NCI-H524 treated with DMSO at 0.1 percent for 48 hours (cell line): ENCODE measurements around the gene FFAR3.
"Not testable (repeated sequence)": the region's sequence is repeated elsewhere in the genome, so short reads cannot be mapped to it uniquely, and the experiment has no call there.

Experiments used
- DNase-seq: peaks from one replicate; lab custom pipeline; 2025; lab: John Stamatoyannopoulos, UW

The FFAR3 gene

DNA sequence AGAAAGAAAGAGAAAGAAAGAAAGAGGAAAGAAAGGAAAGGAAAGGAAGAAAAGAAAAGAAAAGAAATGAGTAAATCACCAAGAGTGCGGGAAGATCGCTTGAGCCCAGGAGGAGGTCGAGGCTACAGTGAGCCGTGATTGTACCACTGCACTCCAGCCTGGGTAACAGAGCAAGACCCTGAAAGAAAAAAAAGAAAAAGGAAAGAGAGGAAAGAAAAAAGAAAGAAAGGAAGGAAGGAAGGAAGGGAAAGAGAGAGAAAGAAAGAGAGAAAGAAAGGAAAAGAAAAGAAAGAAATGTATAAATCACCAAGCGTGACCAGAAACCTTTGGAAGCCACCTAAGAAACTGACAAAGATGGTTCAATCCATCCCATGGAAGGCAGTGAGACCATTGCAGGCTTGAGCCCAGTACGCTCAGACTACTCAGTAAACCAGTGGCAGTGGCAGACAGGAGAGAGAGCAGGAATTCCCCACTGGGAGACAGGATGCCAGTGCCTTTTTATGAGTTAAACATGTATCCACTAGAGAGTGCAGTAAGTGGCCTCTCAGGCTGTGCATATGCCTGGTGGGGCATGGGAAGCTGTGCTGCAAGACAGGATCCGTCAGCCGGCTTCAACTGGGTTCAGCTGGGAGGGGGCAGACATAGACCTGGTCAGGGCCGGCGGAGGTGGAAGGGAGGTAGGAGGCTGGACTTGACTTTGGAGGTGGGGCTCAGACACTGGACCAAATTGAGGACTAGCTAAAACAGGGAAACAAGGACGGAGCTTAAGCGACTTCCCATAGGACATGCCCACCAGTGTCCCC, 17.4 kb downstream of the FFAR3 start:
- no peak for DNase-seq

- DNase-seq, result no peak
These were observed 19.4 kb downstream of the FFAR3 start for GRCh38 chr19:35377656-35378055.

GRCh38 chr19:35378356-35378755, 20.1 kb downstream of the FFAR3 start:
- no peak for DNase-seq

GRCh38 chr19:35379545-35379944, 21.3 kb downstream of the FFAR3 start:
- DNase-seq, result not testable (repeated sequence)

- no peak for DNase-seq
These were observed 21.7 kb downstream of the FFAR3 start for GRCh38 chr19:35379992-35380391.

DNA sequence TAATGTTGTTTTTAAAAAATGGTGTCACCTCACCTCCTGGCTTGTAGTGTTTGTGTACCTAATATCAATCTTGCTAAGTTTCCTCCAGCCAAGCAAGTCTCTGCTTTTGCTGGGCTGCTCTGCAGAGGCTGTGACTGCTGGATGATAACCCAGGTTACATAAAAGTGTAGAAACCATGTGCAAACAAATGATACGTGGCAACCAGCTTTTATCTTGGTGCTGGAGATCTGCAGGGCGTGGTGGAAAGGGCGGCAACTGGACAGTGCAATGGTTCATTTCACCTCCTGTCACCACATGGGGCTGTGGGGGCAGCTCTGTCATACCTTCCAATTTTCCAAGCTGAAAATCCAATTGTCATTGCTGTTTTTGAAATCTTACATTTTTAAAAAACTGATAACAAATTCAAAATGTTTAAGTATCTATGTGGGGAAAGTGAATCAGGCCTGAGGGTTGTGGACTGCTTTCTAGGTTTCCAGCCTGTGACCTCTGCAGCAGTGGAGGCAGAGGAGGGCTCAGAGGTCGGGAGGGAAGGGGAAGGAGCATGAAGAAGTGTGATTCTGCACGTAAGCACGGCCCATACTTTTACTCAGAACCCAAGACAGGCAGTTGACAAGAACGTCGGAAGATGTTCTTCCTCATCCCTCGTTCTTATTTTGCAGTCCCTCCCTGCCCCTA, 22.3 kb downstream of the FFAR3 start:
- DNase-seq, result no peak

DNA sequence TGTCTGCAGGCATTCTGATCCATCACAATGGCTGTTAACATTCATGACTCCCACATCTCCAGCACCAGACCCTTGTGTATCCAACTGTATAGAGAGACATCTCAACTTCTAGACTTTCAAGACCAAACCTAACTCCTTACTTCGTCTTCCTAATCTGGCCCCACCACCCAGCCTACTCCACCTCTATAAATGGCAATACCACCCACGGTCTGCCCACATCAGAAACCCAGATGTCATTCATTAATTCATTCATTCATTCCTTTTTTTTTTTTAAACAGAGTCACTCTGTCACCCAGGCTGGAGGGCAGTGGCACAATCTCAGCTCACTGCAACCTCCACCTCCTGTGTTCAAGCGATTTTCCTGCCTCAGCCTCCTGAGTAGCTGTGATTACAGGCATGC, 23.1 kb downstream of the FFAR3 start:
- DNase-seq, result no peak

DNA sequence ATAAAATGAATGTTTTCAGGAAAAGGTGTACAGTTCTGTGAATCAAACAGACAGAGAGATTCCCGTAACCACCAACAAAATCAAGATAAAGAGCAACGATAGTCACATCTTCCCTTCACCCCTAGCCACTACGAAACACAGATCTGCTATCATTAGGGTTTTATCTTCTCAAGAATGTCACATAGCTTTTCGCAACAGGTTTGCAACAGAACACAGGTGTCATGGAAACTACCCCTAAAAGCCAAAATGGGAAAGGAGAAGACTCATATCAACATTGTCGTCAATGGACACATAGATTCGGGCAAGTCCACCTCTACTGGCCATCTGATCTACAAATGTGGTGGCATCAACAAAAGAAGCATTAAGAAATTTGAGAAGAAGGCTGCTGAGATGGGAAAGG, 23.7 kb downstream of the FFAR3 start:
- DNase-seq, result no peak

DNA sequence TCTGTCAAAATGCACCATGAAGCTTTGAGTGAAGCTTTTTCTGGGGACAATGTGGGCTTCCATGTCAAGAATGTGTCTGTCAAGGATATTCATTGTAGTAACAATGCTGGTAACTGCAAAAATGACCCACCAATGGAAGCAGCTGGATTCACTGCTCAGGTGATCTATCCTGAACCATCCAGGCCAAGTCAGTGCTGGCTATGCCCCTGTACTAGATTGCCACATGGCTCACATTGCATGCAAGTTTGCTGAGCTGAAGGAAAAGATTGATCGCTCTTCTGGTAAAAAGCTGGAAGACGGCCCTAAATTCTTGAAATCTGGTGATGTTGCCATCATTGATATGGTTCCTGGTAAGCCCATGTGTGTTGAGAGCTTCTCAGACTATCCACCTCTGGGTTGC, 25.3 kb downstream of the FFAR3 start:
- no peak for DNase-seq

DNA sequence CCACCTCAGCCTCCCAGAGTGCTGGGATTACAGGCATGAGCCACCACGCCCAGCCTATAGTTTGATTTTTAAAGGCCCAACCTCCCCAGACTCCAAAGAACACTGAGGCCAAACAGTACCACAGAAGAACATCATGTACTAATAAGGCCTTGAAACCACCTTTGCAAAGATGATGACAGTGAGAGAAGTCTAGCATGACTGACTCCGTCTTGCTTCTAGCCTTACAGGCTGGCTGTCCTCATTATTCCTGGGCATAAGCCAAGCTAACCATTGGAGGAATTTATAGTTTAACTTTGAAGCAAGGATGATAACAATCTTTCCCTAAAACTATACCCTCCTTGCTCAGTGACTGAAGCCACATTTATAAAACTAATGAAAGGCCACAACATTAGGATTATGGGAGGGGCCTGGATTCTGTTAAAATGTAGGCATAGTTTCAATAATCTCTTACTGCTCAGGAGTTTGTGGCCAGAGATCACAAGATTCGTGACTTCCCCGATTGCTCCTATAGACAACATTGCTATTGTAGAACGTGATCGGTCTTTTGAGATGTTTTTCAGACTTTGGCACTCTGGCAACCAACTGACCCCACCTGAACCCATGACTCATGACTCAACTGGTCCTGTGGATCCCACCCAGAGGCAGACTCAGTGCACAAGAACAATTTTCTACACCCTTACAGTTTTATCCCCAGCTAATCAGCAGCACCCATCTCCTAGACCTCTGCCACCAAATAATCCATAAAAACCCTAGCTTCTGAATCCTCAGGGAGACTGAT, 30.2 kb downstream of the FFAR3 start:
- DNase-seq, result no peak

GRCh38 chr19:35389192-35389861, 31.1 kb downstream of the FFAR3 start:
- no peak for DNase-seq

GRCh38 chr19:35392742-35393715, 34.8 kb downstream of the FFAR3 start:
- DNase-seq, result no peak

DNA sequence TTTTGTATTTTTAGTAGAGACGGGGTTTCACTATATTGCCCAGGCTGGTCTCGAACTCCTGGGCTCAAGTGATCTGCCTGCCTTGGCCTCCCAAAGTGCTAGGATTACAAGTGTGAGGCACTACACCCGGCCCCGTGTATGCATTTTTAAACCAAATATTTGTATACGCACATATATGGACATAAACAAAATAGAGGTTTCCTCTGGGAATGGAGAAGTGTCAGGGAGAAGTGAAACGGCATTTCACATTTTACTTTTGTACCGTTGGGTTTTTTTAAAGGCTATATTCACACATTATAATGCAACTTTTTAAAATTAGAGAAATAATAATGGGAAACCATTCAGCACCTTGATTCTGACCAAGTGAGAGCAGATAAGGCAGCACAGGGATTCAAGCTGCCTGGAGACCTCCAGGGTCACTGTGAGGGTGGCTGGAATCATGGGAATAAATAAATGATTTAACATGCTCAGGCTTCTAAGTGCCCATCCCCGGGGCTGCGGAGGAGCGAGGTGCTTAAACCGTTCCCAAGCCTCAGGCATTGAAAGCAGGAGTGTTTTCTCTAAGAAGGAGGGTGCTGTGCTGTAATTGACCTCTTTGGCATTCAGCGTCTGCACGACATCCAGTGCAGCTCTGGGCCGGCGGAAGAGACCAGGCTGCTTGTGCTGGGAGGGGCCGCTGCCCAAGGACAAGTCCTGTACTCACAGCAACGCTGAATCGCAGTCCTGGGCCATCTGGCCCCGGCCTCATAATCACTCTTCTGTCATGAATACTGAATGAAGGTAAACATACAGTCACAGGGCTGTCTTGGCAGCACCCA, 37.3 kb downstream of the FFAR3 start:
- DNase-seq, result no peak

- no peak for DNase-seq
These were observed 38.1 kb downstream of the FFAR3 start for GRCh38 chr19:35396240-35396885.

DNA sequence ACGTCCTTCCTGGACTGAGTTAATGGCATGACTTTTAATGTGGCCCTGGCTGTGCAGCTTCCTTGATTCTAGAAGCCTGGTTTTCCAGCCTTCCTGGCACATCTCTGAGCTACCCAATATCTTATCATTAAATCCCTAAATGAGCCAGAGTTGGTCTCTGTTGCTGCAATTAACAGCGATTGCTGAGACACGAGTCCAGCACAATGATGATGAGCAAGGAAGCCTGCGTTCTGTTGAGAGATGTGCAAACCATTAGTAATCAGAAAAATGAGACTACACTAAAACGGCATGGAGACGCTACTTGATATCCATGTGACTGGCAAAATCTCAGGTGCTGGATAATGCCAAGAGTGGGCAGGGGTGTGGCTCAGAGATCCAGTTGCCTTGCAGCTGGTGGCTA, 38.8 kb downstream of the FFAR3 start:
- no peak for DNase-seq

DNA sequence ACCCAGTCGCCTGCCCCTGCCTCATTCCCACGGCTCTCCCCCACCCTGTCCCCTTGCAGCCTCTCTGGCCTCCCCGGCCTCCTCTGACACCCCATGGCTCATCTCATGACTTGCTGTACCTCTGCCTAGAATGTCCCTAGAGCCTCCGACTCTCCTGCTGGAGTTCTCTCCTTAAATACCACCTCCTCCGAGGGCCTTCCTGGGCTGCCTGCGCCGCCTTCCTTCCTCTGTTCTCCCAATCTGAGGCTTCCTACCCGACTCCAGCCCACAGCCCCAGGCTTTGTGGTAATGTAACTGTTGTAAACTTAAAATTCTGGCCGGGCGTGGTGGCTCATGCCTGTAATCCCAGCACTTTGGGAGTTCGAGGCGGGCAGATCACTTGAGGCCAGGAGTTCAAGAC, 40.3 kb downstream of the FFAR3 start:
- DNase-seq, result no peak

- no peak for DNase-seq
These were observed 41.0 kb downstream of the FFAR3 start for GRCh38 chr19:35399231-35399630.

GRCh38 chr19:35399948-35400772, 41.9 kb downstream of the FFAR3 start:
- no peak for DNase-seq

DNA sequence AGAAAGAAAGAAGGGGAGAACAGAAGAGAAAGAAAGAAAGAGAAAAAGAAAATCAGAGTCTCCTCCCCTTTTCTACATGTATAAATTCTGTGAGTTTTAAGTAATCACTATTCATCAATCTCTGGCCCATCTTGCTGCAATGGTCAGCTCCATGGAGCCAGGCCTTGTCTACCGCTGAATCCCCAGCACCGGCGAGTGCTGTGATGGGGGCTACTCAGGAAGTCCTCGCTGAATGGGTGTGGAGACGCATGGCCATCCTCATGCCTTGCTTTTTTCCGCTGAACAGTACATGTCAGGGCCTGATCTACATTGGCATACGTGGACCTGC, 42.5 kb downstream of the FFAR3 start:
- no peak for DNase-seq
